Endothelial cell of umbilical vein (primary cell): Measurements from ENCODE around the gene SPRR2E. TPM values are rescaled to one million over a fixed set of nuclear protein-coding genes. Genes with fewer than 3 reads are reported as not detected.
"Not testable (repeated sequence)": the region's sequence is repeated elsewhere in the genome, so short reads cannot be mapped to it uniquely, and the experiment has no call there.

ENCODE experiments used
- BruUV-seq: library from RNA; stranded (reverse); fragments of 400-500 nt; replicated peaks from 2 replicates; lab custom pipeline; 2021; lab: Mats Ljungman, UMichigan
- CTCF ChIA-PET: fragments of 300-600, 350-600 bp; sonication (Branson Sonifier 250); formaldehyde crosslinking; loops from one replicate; lab custom pipeline; 2021; ENCODE audit warnings: antibody characterized with exemption, inconsistent platforms; lab: Charles Lee
- POLR2A ChIA-PET: fragments of 300-600, 350-600 bp; sonication (Branson Sonifier 250); formaldehyde crosslinking; loops from one replicate; lab custom pipeline; 2021; ENCODE audit warnings: antibody characterized with exemption, inconsistent platforms; lab: Charles Lee
- DNase-seq: peaks from one replicate; pipeline ENCODE4 v3.0.0-alpha.2; 2011; ENCODE audit warnings: low read depth, low spot score
- FAIRE-seq: peaks from 2 replicates; lab custom pipeline; 2011; peaks lifted over from hg19 to GRCh38; lab: Jason Lieb, UNC
- H2AFZ ChIP-seq: 2 replicates; pipeline ENCODE4 v1.6.0; 2012; ENCODE audit warnings: low read depth, low read length, control low read depth, inconsistent platforms
- H3K27ac ChIP-seq: 2 replicates; pipeline ENCODE4 v1.5.1; 2011; ENCODE audit warnings: low read depth, mild to moderate bottlenecking, control low read depth, low read length, moderate library complexity; ENCODE audit not compliant: insufficient read depth
- H3K27me3 ChIP-seq, 2 experiments: 2 replicates each; pipeline versions ENCODE4 v1.6.0 to v1.6.1; 2011; ENCODE audit warnings: low read length in 2 of 2, mixed read lengths in 1 of 2; ENCODE audit not compliant: control insufficient read depth in 2 of 2, insufficient read depth in 2 of 2
- H3K36me3 ChIP-seq, 2 experiments: 2 replicates in 1 of 2; 3 replicates in 1 of 2; pipeline ENCODE4 v1.5.1; 2011; ENCODE audit warnings: low read length in 2 of 2, mild to moderate bottlenecking in 1 of 2, moderate library complexity in 1 of 2; ENCODE audit not compliant: control insufficient read depth in 2 of 2, insufficient read depth in 2 of 2; ENCODE audit errors: extremely low read depth in 1 of 2
- H3K4me1 ChIP-seq: 3 replicates; pipeline ENCODE4 v1.5.1; 2011; ENCODE audit warnings: mild to moderate bottlenecking, low read length; ENCODE audit not compliant: control insufficient read depth, insufficient read depth; ENCODE audit errors: extremely low read depth
- H3K4me2 ChIP-seq: 2 replicates; pipeline ENCODE4 v1.6.1; 2011; ENCODE audit warnings: low read length, control low read depth, mixed read lengths; ENCODE audit not compliant: insufficient read depth
- H3K4me3 ChIP-seq, 3 experiments: fragments of 200-600 bp in 1 of 3; sonication (generic), shearing (Covaris generic) in 1 of 3; replicated peaks in 1 of 3; 2 replicates each; pipeline ENCODE4 v1.5.1; 2011 to 2016; ENCODE audit warnings: control low read depth in 3 of 3, low read length in 3 of 3, mild to moderate bottlenecking in 2 of 3, inconsistent platforms in 1 of 3, low read depth in 1 of 3, moderate library complexity in 1 of 3; ENCODE audit not compliant: insufficient read depth in 1 of 3
- H3K79me2 ChIP-seq: 2 replicates; pipeline ENCODE4 v1.6.0; 2012; ENCODE audit warnings: low read length, inconsistent platforms; ENCODE audit not compliant: control insufficient read depth, insufficient read depth
- H3K9ac ChIP-seq: replicated peaks from 2 replicates; pipeline ENCODE3; 2011; ENCODE audit warnings: low read length, control low read depth; ENCODE audit not compliant: insufficient read depth; ENCODE audit errors: extremely low read depth
- H3K9me1 ChIP-seq: replicated peaks from 3 replicates; pipeline ENCODE4 v1.6.0; 2011; ENCODE audit warnings: mild to moderate bottlenecking, low read length; ENCODE audit not compliant: control insufficient read depth, insufficient read depth; ENCODE audit errors: extremely low read depth
- H3K9me3 ChIP-seq: replicated peaks from 2 replicates; pipeline ENCODE4 v1.5.1; 2012; ENCODE audit warnings: low read length, inconsistent platforms; ENCODE audit not compliant: control insufficient read depth, insufficient read depth
- H4K20me1 ChIP-seq: replicated peaks from 2 replicates; pipeline ENCODE3; 2011; ENCODE audit warnings: mild to moderate bottlenecking, low read length; ENCODE audit not compliant: control insufficient read depth, insufficient read depth; ENCODE audit errors: extremely low read depth
- CTCF ChIP-seq, 2 donors: IDR thresholded peaks; 1 replicate in 1 of 2; 2 replicates in 1 of 2; pipeline ENCODE4 v1.5.1; 2011; ENCODE audit warnings: low read length in 2 of 2, mild to moderate bottlenecking in 2 of 2, moderate library complexity in 2 of 2, control low read depth in 1 of 2, inconsistent platforms in 1 of 2, low read depth in 1 of 2; ENCODE audit not compliant: insufficient read depth in 1 of 2; ENCODE audit errors: extremely low read depth in 1 of 2
- EZH2 ChIP-seq: IDR thresholded peaks from 2 replicates; pipeline ENCODE4 v1.6.1; 2012; ENCODE audit warnings: borderline replicate concordance, low read depth, mild to moderate bottlenecking, moderate library complexity, low read length, inconsistent platforms; ENCODE audit not compliant: severe bottlenecking
- FOS ChIP-seq: IDR thresholded peaks from 2 replicates; pipeline ENCODE4 v1.6.1; 2011; ENCODE audit warnings: mild to moderate bottlenecking, low read length, moderate library complexity, borderline replicate concordance; ENCODE audit not compliant: insufficient read depth
- GATA2 ChIP-seq: IDR thresholded peaks from 2 replicates; pipeline ENCODE4 v1.7.0; 2011; ENCODE audit warnings: low read depth, mild to moderate bottlenecking, moderate library complexity, mixed read lengths, low read length; ENCODE audit not compliant: insufficient read length, insufficient read depth
- JUN ChIP-seq: IDR thresholded peaks from 2 replicates; pipeline ENCODE4 v1.6.1; 2011; ENCODE audit warnings: borderline replicate concordance, low read depth; ENCODE audit not compliant: insufficient read length, insufficient read depth
- MAX ChIP-seq: IDR thresholded peaks from 2 replicates; pipeline ENCODE4 v1.6.1; 2011; ENCODE audit not compliant: insufficient read depth, insufficient read length
- MYC ChIP-seq: IDR thresholded peaks from one replicate; pipeline ENCODE4 v1.6.1; 2011; ENCODE audit warnings: mild to moderate bottlenecking, low read depth, low read length
- POLR2A ChIP-seq: IDR thresholded peaks from 2 replicates; pipeline ENCODE4 v1.6.1; 2012; ENCODE audit warnings: low read depth, mild to moderate bottlenecking, control low read depth, low read length
- POLR2AphosphoS5 ChIP-seq: IDR thresholded peaks from 2 replicates; pipeline ENCODE4 v1.6.1; 2012; ENCODE audit warnings: low read depth, mild to moderate bottlenecking, control low read depth, low read length, moderate library complexity; ENCODE audit not compliant: insufficient read depth
- dilution Hi-C: fragments of 300-500 bp; cut with MboI; formaldehyde crosslinking; loops from one replicate; pipeline ENCODE4 v1.15.0; 2019; ENCODE audit warnings: low sequenced_read_pairs; ENCODE audit not compliant: extremely low pct_ligation_motif_present
- intact Hi-C: fragments of 100-400 bp; cut with micrococcal nuclease; formaldehyde crosslinking; loops from one replicate; pipeline ENCODE4 v1.10.0; 2022
- polyA plus RNA-seq, 4 experiments: library from polyadenylated mRNA; depleted of rRNA in 3 of 4; stranded (reverse) in 3 of 4; unstranded in 1 of 4; fragments of >200 nt; gene quantifications; 2 replicates each; pipeline versions ENCODE4 v1.2.1 to v1.2.3, GENCODE V29; 2011 to 2012; ENCODE audit warnings: missing spikeins in 1 of 4
- total RNA-seq: library from RNA; stranded (reverse); gene quantifications from 2 replicates; pipeline ENCODE4 v1.2.3, GENCODE V29; 2021

The SPRR2E gene
- total and polyA plus RNA-seq, 2 donors (not counting 3 experiments of a cell fraction or from before 2014, with no cell fraction given): not detected

- Histone ChIP-seq H2AFZ (no peak within 1 kb of the TSS), H3K4me3 (no peak within 1 kb of the TSS), H3K9me3 (no peaks in the 10 kb centered on the region), H4K20me1 (no peaks in the 10 kb centered on the region), H3K4me2 (no peak within 1 kb of the TSS), H3K36me3 (no peaks in the 10 kb centered on the region), H3K9ac (no peak within 1 kb of the TSS), H3K9me1 (no peaks in the 10 kb centered on the region), H3K4me1 (no peaks in the 10 kb centered on the region), H3K79me2 (no peaks in the 10 kb centered on the region), H3K27me3 (peaks cover 0 to 2% of the 10 kb centered on the region in 2 experiments), H3K27ac (no peak within 1 kb of the TSS)
- dilution Hi-C loops (no loop called here), intact Hi-C loops (no loop called here)
- no peak for TF ChIP-seq POLR2A
- no peak for TF ChIP-seq MYC
- TF ChIP-seq CTCF (IDR thresholded peaks at IDR 0.05; ENCODE audit: extremely low read depth in 1 of 2, insufficient read depth in 1 of 2, low read depth in 1 of 2, low read length in 2 of 2): no peak
- TF ChIP-seq JUN: no peak
- TF ChIP-seq GATA2: no peak
- TF ChIP-seq MAX: no peak
- TF ChIP-seq EZH2: no peak
- TF ChIP-seq POLR2AphosphoS5: no peak
- no peak for TF ChIP-seq FOS
- DNase-seq: no peak
- FAIRE-seq: no peak
- ChIA-PET CTCF (no interaction called here), POLR2A (no interaction called here)
- no TSS peak for BruUV-seq
Observed at GRCh38 chr1:153057375-153057774, 37.0 kb downstream of the SPRR2E start, which contains the start of gene SPRR2A. SPRR2A (minus strand) TSS chr1:153057512; CDS start chr1:153056735, 777 bp downstream.

GRCh38 chr1:153056111-153056510 is 38.2 kb downstream of the SPRR2E start:
- H3K36me3 ChIP-seq, H3K4me3 ChIP-seq, dilution Hi-C loops, H3K4me1 ChIP-seq, DNase-seq, H3K79me2 ChIP-seq, H4K20me1 ChIP-seq, POLR2A ChIA-PET, FAIRE-seq, CTCF ChIA-PET, H3K27ac ChIP-seq, H3K9ac ChIP-seq, H3K27me3 ChIP-seq, H3K4me2 ChIP-seq, H2AFZ ChIP-seq, H3K9me1 ChIP-seq, BruUV-seq, intact Hi-C loops, H3K9me3 ChIP-seq: not testable (repeated sequence)
